GM12875 (cell line): Measurements from ENCODE around the gene CALR.

Experiments
- H3K4me3 ChIP-seq: one replicate; pipeline ENCODE4 v1.5.1; 2011; ENCODE audit warnings: low read depth, low read length, control low read depth
- CTCF ChIP-seq: IDR thresholded peaks from 2 replicates; pipeline ENCODE4 v1.5.1; 2011; ENCODE audit warnings: low read depth, mild to moderate bottlenecking, control low read depth, inconsistent platforms, low read length, moderate library complexity, borderline replicate concordance; ENCODE audit not compliant: insufficient read depth

The CALR gene

GRCh38 chr19:12982648-12983047 lies 44.2 kb downstream of the CALR start:
- H3K4me3 ChIP-seq = no peak overlapping the region
- TF ChIP-seq CTCF = no peak

GRCh38 chr19:12983091-12983490 lies 44.7 kb downstream of the CALR start:
- no peak overlapping the region for H3K4me3 ChIP-seq
- TF ChIP-seq CTCF = no peak

- peak; percentile 89 for TF ChIP-seq CTCF
- H3K4me3 ChIP-seq = no peak overlapping the region
Measured at GRCh38 chr19:12983542-12984142, 45.2 kb downstream of the CALR start.

DNA sequence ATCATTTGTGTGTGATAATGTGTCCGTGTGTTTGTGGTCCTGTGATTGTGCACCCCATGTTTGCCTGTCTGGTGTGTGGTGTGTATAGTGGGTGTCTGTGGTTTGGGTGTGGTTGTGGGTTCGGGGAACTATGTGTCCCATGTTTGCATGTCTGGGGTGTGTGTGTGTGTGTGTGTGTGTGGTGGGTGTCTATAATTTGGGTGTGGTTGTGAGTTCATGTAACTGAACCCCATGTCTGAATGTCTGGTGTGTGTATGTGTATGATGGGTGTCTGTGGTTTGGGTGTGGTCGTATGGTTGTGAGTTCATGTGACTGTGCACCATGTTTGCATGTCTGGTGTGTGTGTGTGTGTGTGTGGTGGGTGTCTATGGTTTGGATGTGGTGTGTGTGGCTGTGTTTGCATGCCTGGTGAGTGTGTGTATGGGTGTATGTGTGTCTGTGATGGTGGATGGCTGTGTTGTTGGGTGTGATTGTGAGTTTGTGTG lies 45.8 kb downstream of the CALR start:
- no peak for TF ChIP-seq CTCF
- H3K4me3 ChIP-seq = no peak overlapping the region

DNA sequence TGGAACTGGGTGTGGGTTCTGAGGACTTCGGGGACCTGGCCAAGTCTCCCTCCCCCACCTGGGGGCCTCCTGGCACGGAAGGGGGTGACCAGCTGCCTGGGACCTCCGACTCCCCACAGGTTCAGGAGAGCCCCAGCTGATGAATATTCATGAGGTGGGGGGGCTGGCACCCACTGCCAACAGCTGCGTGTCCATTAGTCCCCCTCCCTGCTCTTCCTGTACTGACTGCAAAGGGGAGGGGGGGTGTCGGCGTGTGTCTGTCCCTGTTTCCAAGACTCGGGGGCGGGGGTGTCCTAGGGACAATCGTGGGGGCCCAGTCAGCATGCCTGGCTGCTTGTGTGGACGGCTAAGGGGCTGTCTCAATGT lies 46.3 kb downstream of the CALR start:
- no peak overlapping the region for H3K4me3 ChIP-seq
- no peak for TF ChIP-seq CTCF

GRCh38 chr19:12985049-12985776 lies 46.8 kb downstream of the CALR start:
- no peak overlapping the region for H3K4me3 ChIP-seq
- no peak for TF ChIP-seq CTCF

DNA sequence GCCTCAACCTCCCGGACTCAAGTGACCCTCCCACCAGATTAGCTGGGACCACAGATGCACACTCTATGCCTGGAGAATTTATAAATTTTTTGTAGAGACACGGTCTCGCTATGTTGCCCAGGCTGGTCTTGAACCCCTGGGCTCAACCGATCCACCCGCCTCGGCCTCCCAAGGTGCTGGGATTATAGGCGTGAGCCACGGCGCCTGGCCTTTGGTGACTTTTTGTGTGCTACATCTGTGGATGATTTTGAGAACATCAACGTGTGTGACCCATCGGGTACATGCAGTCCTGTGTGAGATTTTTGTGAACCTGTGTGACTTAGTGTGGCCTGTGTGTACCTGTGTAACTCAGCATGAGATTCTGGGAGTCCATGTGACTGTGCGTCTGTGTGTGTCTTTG lies 48.3 kb downstream of the CALR start:
- TF ChIP-seq CTCF = no peak
- H3K4me3 ChIP-seq = no peak overlapping the region
